HepG2 (cell line): ENCODE data around the gene GPS2. TPM values are rescaled to one million over a fixed set of nuclear protein-coding genes. Genes with fewer than 3 reads are reported as not detected.

Experiments
- AGO2 ChIP-seq: fragments of 200-400 bp; formaldehyde crosslinking; optimal IDR thresholded peaks from 2 replicates; pipeline ENCODE3; 2017; ENCODE audit warnings: mild to moderate bottlenecking, low read depth, low read length, moderate library complexity
- DPF2 ChIP-seq: sonication (generic); formaldehyde crosslinking; IDR thresholded peaks from 2 replicates; pipeline ENCODE4 v1.4.0; 2020; ENCODE audit warnings: mild to moderate bottlenecking, low read depth, missing genetic modification reagents, borderline replicate concordance
- FOXP1 ChIP-seq, 2 experiments: fragments of 450-650 bp in 1 of 2; IDR thresholded peaks; 2 replicates each; pipeline ENCODE4 v1.6.1; 2017 to 2018; ENCODE audit warnings: antibody characterized with exemption in 1 of 2
- GABPB1 ChIP-seq: IDR thresholded peaks from 2 replicates; pipeline ENCODE4 v1.6.1; 2016; ENCODE audit warnings: mild to moderate bottlenecking, missing genetic modification reagents, moderate library complexity, missing compliant biosample characterization
- MIER2 ChIP-seq: IDR thresholded peaks from 2 replicates; pipeline ENCODE4 v1.6.1; 2016; ENCODE audit warnings: missing biosample characterization, missing genetic modification reagents
- MIXL1 ChIP-seq: IDR thresholded peaks from 2 replicates; pipeline ENCODE4 v1.6.1; 2016
- PRDM4 ChIP-seq: sonication (generic); formaldehyde crosslinking; IDR thresholded peaks from 2 replicates; pipeline ENCODE4 v1.9.0; 2021; ENCODE audit warnings: missing genetic modification reagents, borderline replicate concordance
- ZBTB1 ChIP-seq: sonication (generic); formaldehyde crosslinking; IDR thresholded peaks from 2 replicates; pipeline ENCODE4 v1.4.0; 2020; ENCODE audit warnings: missing genetic modification reagents, borderline replicate concordance
- ZNF251 ChIP-seq: sonication (generic); formaldehyde crosslinking; IDR thresholded peaks from 2 replicates; pipeline ENCODE4 v1.9.0; 2021; ENCODE audit warnings: mild to moderate bottlenecking, missing genetic modification reagents
- ZNF256 ChIP-seq: sonication (generic); formaldehyde crosslinking; conservative IDR thresholded peaks from 2 replicates; pipeline ENCODE4 v1.4.0; 2020; ENCODE audit warnings: missing genetic modification reagents
- ZNF350 ChIP-seq: sonication (generic); formaldehyde crosslinking; IDR thresholded peaks from 2 replicates; pipeline ENCODE4 v1.4.0; 2020; ENCODE audit warnings: mild to moderate bottlenecking, low read depth, missing genetic modification reagents, borderline replicate concordance
- ZNF362 ChIP-seq: sonication (generic); formaldehyde crosslinking; IDR thresholded peaks from 2 replicates; pipeline ENCODE4 v1.4.0; 2020; ENCODE audit warnings: missing genetic modification reagents, mild to moderate bottlenecking, borderline replicate concordance
- ZNF446 ChIP-seq: sonication (generic); formaldehyde crosslinking; IDR thresholded peaks from 2 replicates; pipeline ENCODE4 v1.5.0; 2020; ENCODE audit warnings: mild to moderate bottlenecking, missing genetic modification reagents
- ZNF614 ChIP-seq: IDR thresholded peaks from 2 replicates; pipeline ENCODE4 v1.6.1; 2018; ENCODE audit warnings: missing biosample characterization, missing genetic modification reagents, inconsistent platforms, borderline replicate concordance
- polyA plus RNA-seq, 8 experiments: library from polyadenylated mRNA; depleted of rRNA in 3 of 8; stranded (reverse) in 7 of 8; unstranded in 1 of 8; fragments of >200 nt; fragmentation: Illumina TruSeq in 4 of 8; extraction: Trizol in 4 of 8; gene quantifications; 2 replicates each; pipeline versions ENCODE4 v1.2.1 to v1.2.3, GENCODE V29; 2011 to 2016; ENCODE audit warnings: low read depth in 4 of 8, missing spikeins in 1 of 8, mixed read lengths in 1 of 8; ENCODE audit not compliant: insufficient read depth in 1 of 8
- total RNA-seq, 5 experiments: library from RNA; depleted of rRNA; stranded (reverse); fragments of >200 nt; fragmentation: Illumina TruSeq; extraction: Trizol; gene quantifications; 2 replicates each; pipeline ENCODE4 v1.2.3, GENCODE V29; 2016; ENCODE audit warnings: low read depth in 1 of 5
- TF ChIP-seq, protein P1 (sequence below): sonication (generic); formaldehyde crosslinking; IDR thresholded peaks from 2 replicates; pipeline ENCODE4 v1.8.1; 2022; ENCODE audit warnings: low read depth, mild to moderate bottlenecking, missing genetic modification reagents
- TF ChIP-seq, protein P2 (sequence below): sonication (generic); formaldehyde crosslinking; IDR thresholded peaks from 2 replicates; pipeline ENCODE4 v1.9.0; 2021; ENCODE audit warnings: missing genetic modification reagents, borderline replicate concordance
- TF ChIP-seq, protein P3 (sequence below): sonication (generic); formaldehyde crosslinking; IDR thresholded peaks from 2 replicates; pipeline ENCODE4 v1.8.1; 2023; ENCODE audit warnings: missing genetic modification reagents, mild to moderate bottlenecking, borderline replicate concordance
- TF ChIP-seq, protein P4 (sequence below): sonication (generic); formaldehyde crosslinking; IDR thresholded peaks from 2 replicates; pipeline ENCODE4 v1.5.0; 2020; ENCODE audit warnings: mild to moderate bottlenecking, low read depth, missing genetic modification reagents, borderline replicate concordance

GPS2 gene
- total and polyA plus RNA-seq, 2 of the 13 experiments (the other 11 are each of a cell fraction or from before 2014, with no cell fraction given), result 58.0 to 59.4 TPM

DNA sequence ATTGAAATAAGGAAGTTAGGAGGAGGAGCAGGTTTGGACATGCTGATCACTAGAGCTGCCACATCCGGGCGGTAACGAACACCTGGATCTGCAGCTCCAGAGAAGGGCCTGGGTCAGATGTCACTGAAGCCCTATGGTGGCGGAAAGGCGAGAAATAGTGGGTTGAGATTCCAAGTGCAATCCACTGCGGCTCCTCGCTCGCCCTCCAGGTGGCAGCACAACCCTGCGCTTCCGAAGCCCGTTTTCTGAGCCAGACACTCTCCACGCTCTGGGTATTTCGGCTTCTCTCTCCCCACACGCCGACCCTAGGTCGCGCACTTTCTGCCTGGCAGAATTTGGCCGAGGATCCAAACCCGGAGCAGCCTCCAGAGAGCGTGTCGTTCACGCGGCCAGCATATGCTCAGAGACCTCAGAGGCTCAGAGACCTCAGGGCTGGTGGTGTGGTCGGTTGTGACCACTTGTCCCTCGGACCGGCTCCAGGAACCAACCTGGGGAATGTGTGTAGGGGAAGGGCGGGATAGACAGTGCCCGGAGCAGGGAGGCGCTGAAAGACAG is 34.6 kb downstream of the GPS2 start (continued):
- no peak for TF ChIP-seq ZNF362
- TF ChIP-seq, protein P1, sequence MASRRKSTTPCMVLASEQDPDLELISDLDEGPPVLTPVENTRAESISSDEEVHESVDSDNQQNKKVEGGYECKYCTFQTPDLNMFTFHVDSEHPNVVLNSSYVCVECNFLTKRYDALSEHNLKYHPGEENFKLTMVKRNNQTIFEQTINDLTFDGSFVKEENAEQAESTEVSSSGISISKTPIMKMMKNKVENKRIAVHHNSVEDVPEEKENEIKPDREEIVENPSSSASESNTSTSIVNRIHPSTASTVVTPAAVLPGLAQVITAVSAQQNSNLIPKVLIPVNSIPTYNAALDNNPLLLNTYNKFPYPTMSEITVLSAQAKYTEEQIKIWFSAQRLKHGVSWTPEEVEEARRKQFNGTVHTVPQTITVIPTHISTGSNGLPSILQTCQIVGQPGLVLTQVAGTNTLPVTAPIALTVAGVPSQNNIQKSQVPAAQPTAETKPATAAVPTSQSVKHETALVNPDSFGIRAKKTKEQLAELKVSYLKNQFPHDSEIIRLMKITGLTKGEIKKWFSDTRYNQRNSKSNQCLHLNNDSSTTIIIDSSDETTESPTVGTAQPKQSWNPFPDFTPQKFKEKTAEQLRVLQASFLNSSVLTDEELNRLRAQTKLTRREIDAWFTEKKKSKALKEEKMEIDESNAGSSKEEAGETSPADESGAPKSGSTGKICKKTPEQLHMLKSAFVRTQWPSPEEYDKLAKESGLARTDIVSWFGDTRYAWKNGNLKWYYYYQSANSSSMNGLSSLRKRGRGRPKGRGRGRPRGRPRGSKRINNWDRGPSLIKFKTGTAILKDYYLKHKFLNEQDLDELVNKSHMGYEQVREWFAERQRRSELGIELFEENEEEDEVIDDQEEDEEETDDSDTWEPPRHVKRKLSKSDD (CRISPR knock-in tag), result peak; percentile 42; the same call in 1 of the 2 replicates
- no peak for TF ChIP-seq ZNF446 (CRISPR knock-in tag)
- TF ChIP-seq DPF2, result no peak
- no peak; the same call in 1 of the 2 replicates for TF ChIP-seq MIXL1 (CRISPR knock-in tag)
- TF ChIP-seq GABPB1, result peak; percentile 42; the same call in 1 of the 2 replicates
- TF ChIP-seq ZNF350 (CRISPR knock-in tag), result peak; percentile 73; the same call in 1 of the 2 replicates
- no peak for TF ChIP-seq AGO2
- TF ChIP-seq ZNF251 (CRISPR knock-in tag), result no peak
- TF ChIP-seq, protein P2, sequence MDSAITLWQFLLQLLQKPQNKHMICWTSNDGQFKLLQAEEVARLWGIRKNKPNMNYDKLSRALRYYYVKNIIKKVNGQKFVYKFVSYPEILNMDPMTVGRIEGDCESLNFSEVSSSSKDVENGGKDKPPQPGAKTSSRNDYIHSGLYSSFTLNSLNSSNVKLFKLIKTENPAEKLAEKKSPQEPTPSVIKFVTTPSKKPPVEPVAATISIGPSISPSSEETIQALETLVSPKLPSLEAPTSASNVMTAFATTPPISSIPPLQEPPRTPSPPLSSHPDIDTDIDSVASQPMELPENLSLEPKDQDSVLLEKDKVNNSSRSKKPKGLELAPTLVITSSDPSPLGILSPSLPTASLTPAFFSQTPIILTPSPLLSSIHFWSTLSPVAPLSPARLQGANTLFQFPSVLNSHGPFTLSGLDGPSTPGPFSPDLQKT (CRISPR knock-in tag), result no peak
- peak; percentile 73; the same call in 1 of the 2 replicates for TF ChIP-seq ZNF614 (CRISPR knock-in tag)
- no peak for TF ChIP-seq ZBTB1
- no peak for TF ChIP-seq MIER2 (CRISPR knock-in tag)
- TF ChIP-seq, protein P3, sequence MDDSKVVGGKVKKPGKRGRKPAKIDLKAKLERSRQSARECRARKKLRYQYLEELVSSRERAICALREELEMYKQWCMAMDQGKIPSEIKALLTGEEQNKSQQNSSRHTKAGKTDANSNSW (CRISPR knock-in tag), result 0 out of 2 replicates have a peak, but pooled peaks have one; percentile 83
- TF ChIP-seq, protein P4, sequence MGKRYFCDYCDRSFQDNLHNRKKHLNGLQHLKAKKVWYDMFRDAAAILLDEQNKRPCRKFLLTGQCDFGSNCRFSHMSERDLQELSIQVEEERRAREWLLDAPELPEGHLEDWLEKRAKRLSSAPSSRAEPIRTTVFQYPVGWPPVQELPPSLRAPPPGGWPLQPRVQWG (CRISPR knock-in tag), result no peak
- TF ChIP-seq PRDM4, result no peak
- no peak; the same call in 1 of the 2 replicates for TF ChIP-seq ZNF256 (CRISPR knock-in tag)
- no peak for TF ChIP-seq FOXP1 (IDR thresholded peaks at IDR 0.05)
- TF ChIP-seq FOXP1 (CRISPR knock-in tag; IDR thresholded peaks at IDR 0.05), result no peak
